OCI-M1 (cell line): ENCODE results near the gene RAPGEF2.
"Not testable (repeated sequence)": the region's sequence is repeated elsewhere in the genome, so short reads cannot be mapped to it uniquely, and the experiment has no call there.

ENCODE experiments used
- DNase-seq: peaks from one replicate; lab custom pipeline; 2025; lab: John Stamatoyannopoulos, UW

RAPGEF2 gene

GRCh38 chr4:159239629-159240028, 136.8 kb downstream of the RAPGEF2 start:
- DNase-seq: no peak

GRCh38 chr4:159240046-159240445, 137.2 kb downstream of the RAPGEF2 start:
- no peak for DNase-seq

- DNase-seq: no peak
Observed at GRCh38 chr4:159240687-159241086, 137.8 kb downstream of the RAPGEF2 start.

- DNase-seq: no peak
Observed at GRCh38 chr4:159242427-159242826, 139.5 kb downstream of the RAPGEF2 start.

GRCh38 chr4:159248384-159249178, 145.7 kb downstream of the RAPGEF2 start:
- peak; percentile 16 for DNase-seq

GRCh38 chr4:159250751-159251325, 148.0 kb downstream of the RAPGEF2 start:
- no peak for DNase-seq

GRCh38 chr4:159251580-159251979, 148.7 kb downstream of the RAPGEF2 start:
- DNase-seq: not testable (repeated sequence)

- no peak for DNase-seq
Observed at GRCh38 chr4:159252491-159252890, 149.6 kb downstream of the RAPGEF2 start.

- DNase-seq: no peak
Observed at GRCh38 chr4:159256037-159256436, 153.2 kb downstream of the RAPGEF2 start.

GRCh38 chr4:159258889-159259560, 156.1 kb downstream of the RAPGEF2 start:
- no peak for DNase-seq

GRCh38 chr4:159264057-159264456, 161.2 kb downstream of the RAPGEF2 start:
- DNase-seq: no peak

- no peak for DNase-seq
Observed at GRCh38 chr4:159266981-159267868, 164.3 kb downstream of the RAPGEF2 start.

GRCh38 chr4:159267869-159268285, 165.0 kb downstream of the RAPGEF2 start:
- no peak for DNase-seq

- DNase-seq: no peak
Observed at GRCh38 chr4:159268607-159269006, 165.7 kb downstream of the RAPGEF2 start.

GRCh38 chr4:159269116-159269515, 166.2 kb downstream of the RAPGEF2 start:
- no peak for DNase-seq

- DNase-seq: no peak
Observed at GRCh38 chr4:159269956-159270355, 167.1 kb downstream of the RAPGEF2 start.

GRCh38 chr4:159271856-159272255, 169.0 kb downstream of the RAPGEF2 start:
- no peak for DNase-seq

- no peak for DNase-seq
Observed at GRCh38 chr4:159272273-159273140, 169.6 kb downstream of the RAPGEF2 start.

GRCh38 chr4:159273141-159273438, 170.2 kb downstream of the RAPGEF2 start:
- DNase-seq: peak; percentile 32

GRCh38 chr4:159273841-159274240, 171.0 kb downstream of the RAPGEF2 start:
- DNase-seq: no peak

- DNase-seq: no peak
Observed at GRCh38 chr4:159278399-159278798, 175.5 kb downstream of the RAPGEF2 start.
